ENCODE measurements around the gene SRSF4.
A peak's percentile ranks its signal among the peaks of the same experiment; 100 is the strongest.
"Not testable (repeated sequence)": the region's sequence is repeated elsewhere in the genome, so short reads cannot be mapped to it uniquely, and the experiment has no call there.

Gene SRSF4

DNA sequence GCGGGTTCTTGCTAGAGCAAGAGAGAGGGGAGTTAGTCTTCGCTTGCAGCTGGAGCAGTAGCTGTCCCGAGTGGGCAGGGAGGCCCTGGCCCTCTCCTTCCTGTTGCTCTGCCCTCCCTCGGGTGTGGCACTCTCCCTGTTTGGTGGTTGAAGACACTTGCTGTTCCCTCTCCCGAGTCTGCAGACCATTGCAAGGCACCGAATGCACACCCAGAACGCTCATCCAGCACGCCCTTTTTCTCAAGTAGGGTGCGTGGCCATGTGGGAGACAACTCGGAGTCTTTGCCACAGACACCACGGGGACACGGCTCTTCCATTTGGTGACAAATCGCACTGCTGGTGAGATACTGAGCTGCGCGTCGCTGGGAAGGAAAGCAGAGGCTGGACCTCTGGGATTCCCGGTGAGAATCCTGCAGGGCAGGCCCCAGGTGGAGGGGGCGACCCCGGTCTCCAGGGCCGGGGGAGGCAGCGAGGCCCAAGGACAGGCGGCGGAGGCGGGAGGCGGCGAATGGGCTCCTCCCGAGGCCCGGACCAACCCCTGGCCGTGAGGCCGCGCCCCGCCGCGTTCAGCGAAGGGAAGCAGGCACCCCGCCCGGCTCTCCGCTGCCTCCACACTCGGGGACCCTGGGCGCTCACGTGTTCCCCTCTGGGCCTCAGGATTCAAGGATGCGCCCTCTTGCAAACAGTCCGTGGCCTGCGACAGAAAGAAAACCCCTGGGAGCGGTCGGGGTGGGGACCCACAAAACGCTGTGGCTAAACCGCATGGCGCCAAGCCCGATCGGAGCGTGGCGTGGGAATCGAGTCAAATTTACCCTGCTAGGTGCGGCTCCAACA is 47.6 kb downstream of the SRSF4 start:
- H3K27ac ChIP-seq (ENCODE audit: low read length) = no peak overlapping the region
- no peaks in the 10 kb centered on the region for H3K9me3 ChIP-seq (ENCODE audit: insufficient read depth, low read depth, low read length)
- H3K27me3 ChIP-seq (ENCODE audit: insufficient read depth, low read length) = no peaks in the 10 kb centered on the region
- H3K4me3 ChIP-seq (ENCODE audit: low read length) = no peak overlapping the region
- no peaks in the 10 kb centered on the region for H3K36me3 ChIP-seq (ENCODE audit: insufficient read depth, low read depth, low read length)
- H3K9ac ChIP-seq (ENCODE audit: low read depth, low read length) = no peak overlapping the region
- no peaks in the 10 kb centered on the region for H3K4me1 ChIP-seq (ENCODE audit: insufficient read depth, low read length)

DNA sequence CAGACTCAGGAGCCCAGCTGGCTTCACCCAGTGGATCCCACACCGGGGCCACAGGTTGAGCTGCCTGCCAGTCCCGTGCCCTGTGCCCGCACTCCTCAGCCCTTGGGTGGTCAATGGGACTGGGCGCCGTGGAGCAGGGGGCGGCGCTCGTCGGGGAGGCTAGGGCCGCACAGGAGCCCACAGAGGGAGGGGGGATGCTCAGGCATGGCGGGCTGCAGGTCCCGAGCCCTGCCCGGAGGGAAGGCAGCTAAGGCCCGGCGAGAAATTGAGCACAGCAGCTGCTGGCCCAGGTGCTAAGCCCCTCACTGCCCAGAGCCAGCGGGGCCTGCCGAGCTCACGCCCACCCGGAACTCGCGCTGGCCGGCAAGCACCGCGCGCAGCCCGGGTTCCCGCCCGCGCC is 50.6 kb downstream of the SRSF4 start:
- not testable (repeated sequence) for H3K27ac ChIP-seq (ENCODE audit: low read length); H3K4me1 ChIP-seq (ENCODE audit: insufficient read depth, low read length)

DNA sequence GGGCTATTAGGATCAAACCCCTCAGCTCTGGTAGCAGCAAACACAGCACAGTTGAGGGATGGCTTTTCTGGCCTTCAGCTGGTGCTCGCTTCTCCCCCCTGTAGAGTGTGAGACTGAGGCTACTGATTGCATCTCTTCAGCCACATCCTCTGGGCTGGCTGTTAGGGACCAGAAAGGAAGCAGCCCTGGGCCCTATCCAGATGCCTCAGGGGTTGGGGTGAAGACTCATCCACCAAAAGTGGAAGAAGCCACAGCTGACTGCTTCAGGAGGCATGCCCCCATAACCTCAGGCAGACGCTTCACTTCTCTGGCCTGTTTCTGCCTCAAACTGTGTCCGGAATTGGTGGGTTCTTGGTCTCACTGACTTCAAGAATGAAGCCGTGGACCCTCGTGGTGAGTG is 51.8 kb downstream of the SRSF4 start:
- Histone ChIP-seq H3K4me1 (ENCODE audit: insufficient read depth, low read length) (peaks cover 4% of the 10 kb centered on the region; the same call in 1 of the 2 replicates), H3K27me3 (ENCODE audit: insufficient read depth, low read length) (peaks cover 14% of the 10 kb centered on the region), H3K4me3 (ENCODE audit: low read length) (no peak overlapping the region), H3K36me3 (ENCODE audit: insufficient read depth, low read depth, low read length) (no peaks in the 10 kb centered on the region), H3K27ac (ENCODE audit: low read length) (no peak overlapping the region), H3K9ac (ENCODE audit: low read depth, low read length) (no peak overlapping the region), H3K9me3 (ENCODE audit: insufficient read depth, low read depth, low read length) (no peaks in the 10 kb centered on the region)

More for the DNA sequence above, 50.6 kb downstream of the SRSF4 start:
- H3K36me3 ChIP-seq (ENCODE audit: insufficient read depth, low read depth, low read length); H3K9me3 ChIP-seq (ENCODE audit: insufficient read depth, low read depth, low read length); H3K27me3 ChIP-seq (ENCODE audit: insufficient read depth, low read length); H3K4me3 ChIP-seq (ENCODE audit: low read length); H3K9ac ChIP-seq (ENCODE audit: low read depth, low read length): not testable (repeated sequence)

DNA sequence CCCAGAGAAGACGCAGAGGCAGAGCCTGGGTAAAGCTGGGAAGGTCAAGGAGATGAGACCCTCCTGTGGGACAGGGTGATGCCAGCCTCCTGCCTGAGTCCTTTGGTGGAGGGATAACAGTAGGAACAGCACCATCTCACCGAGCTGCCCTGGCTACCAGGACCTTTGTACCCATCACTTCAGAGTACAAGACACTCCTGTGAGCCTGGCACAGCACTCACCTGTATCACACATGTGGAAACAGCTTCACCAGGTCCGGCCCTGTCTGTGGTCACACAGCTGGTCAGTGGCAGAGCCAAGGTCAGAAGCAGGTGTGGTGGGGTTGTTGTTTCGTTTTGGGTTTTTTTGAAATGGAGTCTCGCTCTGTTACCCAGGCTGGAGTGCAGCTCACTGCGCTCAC is 53.0 kb downstream of the SRSF4 start:
- Histone ChIP-seq H3K4me3 (ENCODE audit: low read length) (no peak overlapping the region), H3K4me1 (ENCODE audit: insufficient read depth, low read length) (peaks cover 5% of the 10 kb centered on the region; the same call in 1 of the 2 replicates), H3K27me3 (ENCODE audit: insufficient read depth, low read length) (peaks cover 21% of the 10 kb centered on the region), H3K27ac (ENCODE audit: low read length) (no peak overlapping the region), H3K9ac (ENCODE audit: low read depth, low read length) (no peak overlapping the region), H3K9me3 (ENCODE audit: insufficient read depth, low read depth, low read length) (no peaks in the 10 kb centered on the region), H3K36me3 (ENCODE audit: insufficient read depth, low read depth, low read length) (no peaks in the 10 kb centered on the region)

DNA sequence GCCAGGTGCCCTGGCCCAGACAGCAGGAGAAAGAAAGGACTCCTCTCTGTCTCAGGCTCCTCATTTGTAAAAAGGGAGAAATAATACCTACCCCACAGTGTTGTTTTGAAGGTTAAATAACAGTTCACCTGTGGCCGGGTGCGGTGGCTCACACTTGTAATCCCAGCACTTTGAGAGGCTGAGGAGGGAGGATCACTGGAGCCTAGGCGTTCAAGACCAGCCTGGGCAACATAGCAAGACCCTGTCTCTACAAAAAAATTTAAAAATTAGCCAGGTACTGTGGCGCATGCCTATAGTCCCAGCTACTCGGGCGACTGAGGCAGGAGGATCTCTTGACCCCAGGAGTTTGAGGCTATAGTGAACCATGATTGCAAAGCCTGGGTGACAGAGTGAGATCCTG is 55.5 kb downstream of the SRSF4 start:
- Histone ChIP-seq H3K9ac (ENCODE audit: low read depth, low read length) (no peak overlapping the region), H3K4me3 (ENCODE audit: low read length) (no peak overlapping the region), H3K9me3 (ENCODE audit: insufficient read depth, low read depth, low read length) (no peaks in the 10 kb centered on the region), H3K4me1 (ENCODE audit: insufficient read depth, low read length) (peaks cover 5% of the 10 kb centered on the region; the same call in 1 of the 2 replicates), H3K36me3 (ENCODE audit: insufficient read depth, low read depth, low read length) (no peaks in the 10 kb centered on the region), H3K27ac (ENCODE audit: low read length) (no peak overlapping the region), H3K27me3 (ENCODE audit: insufficient read depth, low read length) (peaks cover 45% of the 10 kb centered on the region)

DNA sequence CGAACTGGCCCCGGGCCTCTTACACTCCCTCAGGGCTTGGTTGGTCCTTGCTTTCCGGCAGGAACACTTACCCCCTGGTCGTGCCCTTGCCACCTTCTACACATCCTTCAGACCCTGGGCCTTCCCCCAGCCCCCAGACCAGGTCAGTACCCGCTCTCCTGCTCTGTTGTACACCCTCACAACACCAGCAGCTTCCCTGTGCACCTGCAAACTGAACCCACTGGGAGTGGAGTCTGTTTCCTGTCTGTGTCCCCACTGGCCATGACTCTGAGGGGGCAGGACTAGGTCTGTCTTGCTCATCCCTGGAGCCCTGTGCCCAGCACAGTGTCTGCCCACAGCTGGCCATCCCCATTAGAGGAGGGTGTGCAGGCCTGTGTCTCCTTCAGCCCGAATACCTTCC is 55.9 kb downstream of the SRSF4 start:
- no peak overlapping the region for H3K4me3 ChIP-seq (ENCODE audit: low read length)
- peaks cover 49% of the 10 kb centered on the region for H3K27me3 ChIP-seq (ENCODE audit: insufficient read depth, low read length)
- no peak overlapping the region for H3K27ac ChIP-seq (ENCODE audit: low read length)
- H3K36me3 ChIP-seq (ENCODE audit: insufficient read depth, low read depth, low read length) = no peaks in the 10 kb centered on the region
- no peak overlapping the region for H3K9ac ChIP-seq (ENCODE audit: low read depth, low read length)
- H3K9me3 ChIP-seq (ENCODE audit: insufficient read depth, low read depth, low read length) = no peaks in the 10 kb centered on the region
- H3K4me1 ChIP-seq (ENCODE audit: insufficient read depth, low read length) = peaks cover 5% of the 10 kb centered on the region; the same call in 1 of the 2 replicates

DNA sequence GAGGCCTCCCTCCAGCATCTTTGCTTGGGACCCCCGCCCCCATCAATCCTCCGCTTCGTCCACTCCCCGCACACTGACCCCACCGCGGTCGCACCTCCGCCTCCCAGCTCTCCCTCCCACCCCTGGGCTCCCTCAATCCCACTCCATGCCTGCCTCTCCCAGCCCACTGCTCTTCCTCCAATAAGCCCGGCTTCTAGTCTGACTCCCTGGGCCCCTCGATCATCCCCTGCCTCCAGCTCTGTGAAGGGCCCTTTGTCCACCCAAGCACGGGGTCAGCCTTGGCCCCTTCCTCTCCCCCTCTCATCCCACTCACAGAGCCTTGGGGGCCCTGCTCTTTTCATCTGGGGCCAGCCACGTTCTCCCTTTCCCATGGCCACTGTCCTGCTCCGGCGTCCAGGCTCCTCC is 56.5 kb downstream of the SRSF4 start:
- no peaks in the 10 kb centered on the region for H3K9me3 ChIP-seq (ENCODE audit: insufficient read depth, low read depth, low read length)
- no peak overlapping the region for H3K27ac ChIP-seq (ENCODE audit: low read length)
- no peaks in the 10 kb centered on the region for H3K36me3 ChIP-seq (ENCODE audit: insufficient read depth, low read depth, low read length)
- H3K27me3 ChIP-seq (ENCODE audit: insufficient read depth, low read length) = peaks cover 55% of the 10 kb centered on the region
- peaks cover 5% of the 10 kb centered on the region; the same call in 1 of the 2 replicates for H3K4me1 ChIP-seq (ENCODE audit: insufficient read depth, low read length)
- H3K9ac ChIP-seq (ENCODE audit: low read depth, low read length) = peak overlapping the region; percentile 58; the same call in 1 of the 2 replicates
- peak overlapping the region; percentile 75; the same call in 1 of the 2 replicates for H3K4me3 ChIP-seq (ENCODE audit: low read length)

DNA sequence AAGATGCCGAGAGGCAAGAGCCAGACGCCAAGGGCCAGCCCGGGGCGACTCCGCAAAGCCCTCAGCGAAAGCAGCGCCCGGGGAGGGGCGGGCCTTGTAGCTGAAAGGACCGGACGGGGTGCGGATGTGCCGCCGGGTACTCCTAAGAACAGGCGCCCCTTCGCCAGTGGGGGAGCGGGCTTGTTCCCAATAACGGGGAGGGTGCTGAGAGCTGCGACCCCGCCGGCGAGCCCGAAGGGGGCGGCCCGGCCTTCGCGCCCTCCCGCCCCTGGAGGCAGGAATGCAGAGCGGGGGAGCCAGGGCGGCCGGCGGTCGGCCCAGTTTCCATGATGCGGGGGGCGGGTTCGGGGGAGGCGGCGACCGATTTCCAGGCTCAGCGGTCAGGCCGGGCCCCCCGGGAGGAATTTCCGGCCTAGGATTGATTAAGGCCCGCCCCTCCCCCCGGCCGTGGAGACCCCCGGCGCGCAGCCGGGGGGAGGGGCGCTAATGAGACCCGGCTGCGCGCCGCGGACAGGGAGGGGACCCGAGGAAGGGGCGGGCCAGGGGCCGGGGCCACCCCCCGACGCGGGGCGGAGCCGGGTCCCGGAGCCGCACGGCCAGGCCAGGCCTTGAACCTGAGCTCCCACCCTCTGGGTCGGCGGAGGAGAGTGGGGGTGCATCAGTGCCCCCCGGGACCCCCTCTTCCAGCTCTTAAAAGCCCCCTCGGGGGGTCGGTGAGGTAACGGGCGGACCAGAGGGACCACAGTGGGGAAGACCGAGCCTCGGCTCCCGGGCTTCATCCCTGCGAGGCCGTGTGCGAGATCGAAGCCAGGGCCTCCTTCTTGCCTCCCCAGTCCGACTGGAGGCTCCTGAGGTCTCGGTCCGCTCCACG is 57.1 kb downstream of the SRSF4 start:
- peaks cover 60% of the 10 kb centered on the region for H3K27me3 ChIP-seq (ENCODE audit: insufficient read depth, low read length)
- no peaks in the 10 kb centered on the region for H3K36me3 ChIP-seq (ENCODE audit: insufficient read depth, low read depth, low read length)
- peak overlapping the region; percentile 75 for H3K4me3 ChIP-seq (ENCODE audit: low read length)
- H3K9ac ChIP-seq (ENCODE audit: low read depth, low read length) = peak overlapping the region; percentile 68
- H3K4me1 ChIP-seq (ENCODE audit: insufficient read depth, low read length) = peaks cover 5% of the 10 kb centered on the region; the same call in 1 of the 2 replicates
- H3K9me3 ChIP-seq (ENCODE audit: insufficient read depth, low read depth, low read length) = no peaks in the 10 kb centered on the region
- H3K27ac ChIP-seq (ENCODE audit: low read length) = no peak overlapping the region

DNA sequence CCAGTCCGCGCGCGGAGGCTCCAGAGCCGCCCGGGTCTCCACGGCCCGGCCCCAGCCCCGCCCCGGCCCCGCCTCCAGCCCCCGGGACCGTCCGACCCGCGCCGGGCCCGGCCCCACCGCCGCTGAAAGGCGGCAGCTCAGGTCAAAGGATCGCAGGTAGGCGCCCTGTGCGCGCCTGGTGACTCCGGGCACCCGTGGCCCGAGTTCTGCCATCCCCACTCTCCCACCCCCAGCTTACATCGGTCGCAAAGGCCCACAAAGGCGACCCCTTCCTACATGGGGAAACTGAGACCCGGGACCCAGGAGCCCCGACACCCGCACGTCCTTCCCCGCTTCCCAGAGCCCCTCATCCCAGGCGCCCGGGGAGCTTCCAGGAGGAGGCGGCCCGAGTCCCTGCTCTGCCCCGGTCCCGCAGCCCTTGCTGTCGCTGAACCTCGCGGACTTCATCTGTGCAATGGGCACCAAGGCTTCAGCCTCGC is 57.8 kb downstream of the SRSF4 start, which contains the start of gene TMEM200B:
Gene TMEM200B (minus strand): TSS at position 17 of the 479 bp plus-strand sequence. CDS start 2,075 bp downstream, outside the sequence.
- no peaks in the 10 kb centered on the region for H3K9me3 ChIP-seq (ENCODE audit: insufficient read depth, low read depth, low read length)
- H3K27me3 ChIP-seq (ENCODE audit: insufficient read depth, low read length) = peaks cover 60% of the 10 kb centered on the region
- H3K27ac ChIP-seq (ENCODE audit: low read length) = no peak within 1 kb of the TSS
- 0 out of 2 replicates have a peak, but pooled peaks cover 1% of the 10 kb centered on the region for H3K36me3 ChIP-seq (ENCODE audit: insufficient read depth, low read depth, low read length)
- peak within 1 kb of the TSS; percentile 75 for H3K4me3 ChIP-seq (ENCODE audit: low read length)
- H3K4me1 ChIP-seq (ENCODE audit: insufficient read depth, low read length) = peaks cover 5% of the 10 kb centered on the region; the same call in 1 of the 2 replicates
- peak within 1 kb of the TSS; percentile 68 for H3K9ac ChIP-seq (ENCODE audit: low read depth, low read length)

DNA sequence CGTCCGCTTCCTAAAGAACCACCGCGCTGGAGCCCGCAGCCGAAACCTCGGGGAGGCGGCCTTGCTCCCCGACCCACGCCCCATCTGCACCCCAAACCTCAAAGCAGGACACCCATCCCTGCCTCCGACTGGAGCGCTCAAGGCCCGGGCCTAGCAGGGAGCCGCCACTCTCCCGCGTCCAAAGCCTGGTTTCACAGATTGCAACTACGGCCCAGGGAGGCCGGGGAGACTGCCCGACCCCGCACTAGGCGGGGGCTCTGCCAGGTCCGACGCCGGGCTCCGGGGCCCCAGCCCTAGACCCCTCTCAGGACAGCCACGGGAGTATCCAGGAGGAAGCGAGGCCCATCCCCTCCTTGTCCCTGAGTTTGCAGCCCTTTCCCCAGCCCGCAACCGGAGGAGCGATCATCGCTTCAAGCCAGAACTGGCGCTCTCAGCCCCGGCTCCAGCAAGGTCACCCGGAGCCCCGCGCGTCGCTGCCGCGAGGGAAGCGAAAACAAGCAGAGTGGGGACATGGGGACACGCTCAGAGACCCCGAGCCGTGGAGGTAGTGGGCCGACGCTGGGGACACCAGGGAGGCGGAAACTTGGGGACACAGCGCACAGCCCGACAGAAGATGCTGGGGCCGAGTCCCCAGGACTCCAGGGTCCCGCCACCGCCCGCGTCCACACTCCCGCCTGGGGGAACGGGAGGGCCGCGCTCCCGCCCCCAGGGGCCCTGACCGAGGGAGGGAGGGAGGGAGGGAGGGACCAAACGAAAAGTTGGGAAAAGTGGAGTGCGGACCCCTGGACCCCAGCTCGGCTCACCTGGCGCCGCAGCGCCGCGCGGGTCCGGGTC is 58.4 kb downstream of the SRSF4 start:
- Histone ChIP-seq H3K27me3 (ENCODE audit: insufficient read depth, low read length) (peaks cover 60% of the 10 kb centered on the region), H3K4me1 (ENCODE audit: insufficient read depth, low read length) (peaks cover 5% of the 10 kb centered on the region; the same call in 1 of the 2 replicates), H3K27ac (ENCODE audit: low read length) (no peak overlapping the region), H3K9me3 (ENCODE audit: insufficient read depth, low read depth, low read length) (no peaks in the 10 kb centered on the region), H3K9ac (ENCODE audit: low read depth, low read length) (peak overlapping the region; percentile 56; the same call in 1 of the 2 replicates), H3K4me3 (ENCODE audit: low read length) (peak overlapping the region; percentile 75), H3K36me3 (ENCODE audit: insufficient read depth, low read depth, low read length) (peaks cover 8% of the 10 kb centered on the region; the same call in 1 of the 2 replicates)

DNA sequence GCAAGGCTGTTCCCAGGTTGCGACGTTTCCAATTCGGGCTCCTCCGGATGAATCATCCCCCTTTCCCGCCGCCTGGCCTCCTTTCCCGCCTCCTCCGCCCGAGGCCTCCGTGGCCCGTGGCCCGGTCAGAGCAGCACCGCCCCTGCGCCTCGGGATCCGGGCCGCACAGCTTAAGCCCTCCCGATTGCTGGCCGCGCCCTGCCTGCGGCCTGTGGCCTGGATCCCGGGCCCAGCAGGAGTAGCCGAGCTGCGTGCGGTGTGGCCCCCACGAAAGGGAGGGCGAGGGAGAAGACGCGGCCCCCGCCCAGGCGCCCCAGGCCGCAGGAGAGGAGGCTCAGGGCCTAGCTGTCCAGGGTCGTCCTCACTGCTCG is 59.0 kb downstream of the SRSF4 start:
- no peak overlapping the region for H3K27ac ChIP-seq (ENCODE audit: low read length)
- H3K9ac ChIP-seq (ENCODE audit: low read depth, low read length) = no peak overlapping the region
- peaks cover 9% of the 10 kb centered on the region for H3K36me3 ChIP-seq (ENCODE audit: insufficient read depth, low read depth, low read length)
- peaks cover 60% of the 10 kb centered on the region for H3K27me3 ChIP-seq (ENCODE audit: insufficient read depth, low read length)
- H3K9me3 ChIP-seq (ENCODE audit: insufficient read depth, low read depth, low read length) = no peaks in the 10 kb centered on the region
- peaks cover 5% of the 10 kb centered on the region; the same call in 1 of the 2 replicates for H3K4me1 ChIP-seq (ENCODE audit: insufficient read depth, low read length)
- H3K4me3 ChIP-seq (ENCODE audit: low read length) = peak overlapping the region; percentile 75

Data from iPS-20b (cell line).